NOMO-1 treated with dmso at 0.1 percent for 144 hours (cell line): ENCODE measurements around the gene SMIM8.

Experiments used
- DNase-seq: peaks from one replicate; lab custom pipeline; 2025; ENCODE audit not compliant: unreplicated experiment; lab: John Stamatoyannopoulos, UW

The SMIM8 gene

DNA sequence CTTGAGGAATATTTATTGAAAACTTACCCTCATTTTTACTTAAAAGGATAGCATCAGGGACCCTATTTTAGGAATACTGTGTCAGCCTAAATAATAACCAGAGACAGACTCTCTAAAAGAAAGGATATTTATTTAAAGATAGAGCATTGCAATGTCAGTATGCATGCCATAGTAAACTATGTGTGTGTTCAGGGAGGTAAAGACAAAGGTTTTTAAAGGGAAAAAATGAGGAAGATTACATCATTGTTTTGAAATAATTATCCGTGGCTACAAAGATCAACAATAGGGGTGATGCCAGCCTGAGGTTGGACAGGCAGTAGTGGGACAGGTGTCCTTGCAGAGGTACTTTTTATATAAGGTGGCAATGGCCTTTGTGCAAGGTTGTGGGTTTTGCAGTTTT lies 61.6 kb downstream of the SMIM8 start:
- no peak for DNase-seq

- no peak for DNase-seq
Observed at GRCh38 chr6:87384449-87384848, 62.1 kb downstream of the SMIM8 start.

DNA sequence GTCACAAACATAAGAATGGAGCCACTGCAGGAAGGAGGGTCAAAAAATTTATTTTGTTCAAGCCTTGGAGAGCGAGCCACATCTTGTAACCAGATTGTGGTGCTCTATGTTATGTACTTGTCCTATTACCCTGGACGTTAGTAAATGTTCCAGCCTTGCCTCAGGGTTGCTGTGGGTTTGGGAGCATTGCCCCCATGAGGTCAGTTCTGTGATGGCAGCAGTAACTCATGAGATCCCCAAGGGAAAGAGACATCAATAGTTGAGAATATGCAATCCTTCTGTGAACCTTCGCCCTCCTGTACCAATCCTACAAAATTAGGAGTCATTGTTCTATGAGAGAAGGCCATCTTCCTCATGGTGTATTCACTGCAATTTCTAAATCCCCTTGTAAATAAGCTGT lies 68.9 kb downstream of the SMIM8 start:
- no peak for DNase-seq
